HepG2 (cell line): ENCODE results near the gene SMARCB1. TPM values are rescaled to one million over a fixed set of nuclear protein-coding genes. Genes with fewer than 3 reads are reported as not detected.

Experiments used
- ATAC-seq: fragments of 200-7000 bp; cut with Tn5 transposase; 3 replicates; pipeline ENCODE4 v1.9.1; 2020; ENCODE audit warnings: mild to moderate bottlenecking, moderate library complexity
- BruUV-seq: library from RNA; stranded (reverse); fragments of 400-500 nt; replicated peaks from 2 replicates; lab custom pipeline; 2021; lab: Mats Ljungman, UMichigan
- CTCF ChIA-PET: fragments of 300-600 bp; formaldehyde crosslinking; extraction: SDS; loops from one replicate; lab custom pipeline; 2021; ENCODE audit warnings: low total read pairs, inconsistent platforms, low intra/inter-chr PET ratio; lab: Yijun Ruan, JAX
- POLR2A ChIA-PET: fragments of 350-600 bp; sonication (Branson Sonifier 250); formaldehyde crosslinking; loops from one replicate; lab custom pipeline; 2020; ENCODE audit warnings: antibody characterized with exemption, inconsistent platforms; lab: Yijun Ruan, JAX
- DNase-seq: peaks from one replicate; pipeline ENCODE4 v3.0.0-alpha.2; 2015; ENCODE audit warnings: low spot score
- FAIRE-seq: peaks from 3 replicates; lab custom pipeline; 2011; peaks lifted over from hg19 to GRCh38; lab: Jason Lieb, UNC
- H2AFZ ChIP-seq: one replicate; pipeline ENCODE4 v1.6.1; 2011; ENCODE audit warnings: low read length, inconsistent platforms
- H3K27ac ChIP-seq: fragments of 300-600 bp; 3 replicates; pipeline ENCODE4 v1.8.0; 2011; ENCODE audit warnings: mixed run types, mild to moderate bottlenecking, mixed read lengths, low read length, inconsistent platforms; ENCODE audit not compliant: insufficient read depth; ENCODE audit errors: extremely low read length
- H3K27me3 ChIP-seq, 2 experiments: fragments of 200-600 bp in 1 of 2; 2 replicates in 1 of 2; 3 replicates in 1 of 2; pipeline versions ENCODE4 v1.6.0 to v1.8.0; 2011; ENCODE audit warnings: low read length in 2 of 2, mild to moderate bottlenecking in 2 of 2, moderate library complexity in 2 of 2, inconsistent platforms in 1 of 2; ENCODE audit not compliant: insufficient read depth in 2 of 2, control insufficient read depth in 1 of 2
- H3K36me3 ChIP-seq, 2 experiments: fragments of 200-600 bp in 1 of 2; replicated peaks in 1 of 2; 2 replicates in 1 of 2; 3 replicates in 1 of 2; pipeline versions ENCODE4 v1.5.1 to v1.8.0; 2011; ENCODE audit warnings: low read length in 2 of 2, inconsistent platforms in 1 of 2; ENCODE audit not compliant: insufficient read depth in 2 of 2, control insufficient read depth in 1 of 2
- H3K4me1 ChIP-seq: 2 replicates; pipeline ENCODE4 v1.5.1; 2012; ENCODE audit warnings: low read length, inconsistent platforms; ENCODE audit not compliant: insufficient read depth
- H3K4me2 ChIP-seq: 2 replicates; pipeline ENCODE4 v1.6.0; 2011; ENCODE audit warnings: low read depth, low read length, inconsistent platforms
- H3K4me3 ChIP-seq, 3 experiments: fragments of 200-600 bp in 1 of 3; sonication (generic), shearing (Covaris generic) in 1 of 3; replicated peaks in 1 of 3; 2 replicates each; pipeline ENCODE4 v1.5.1; 2011 to 2016; ENCODE audit warnings: low read length in 3 of 3, inconsistent platforms in 2 of 3, low read depth in 2 of 3, mild to moderate bottlenecking in 2 of 3, control low read depth in 1 of 3, mixed read lengths in 1 of 3; ENCODE audit not compliant: insufficient read depth in 1 of 3
- H3K79me2 ChIP-seq: one replicate; pipeline ENCODE4 v1.6.1; 2011; ENCODE audit warnings: low read length, inconsistent platforms; ENCODE audit not compliant: insufficient read depth
- H3K9ac ChIP-seq: 2 replicates; pipeline ENCODE4 v1.6.0; 2011; ENCODE audit warnings: mild to moderate bottlenecking, low read depth, low read length, inconsistent platforms; ENCODE audit not compliant: insufficient read depth
- H3K9me3 ChIP-seq: 2 replicates; pipeline ENCODE4 v1.5.1; 2012; ENCODE audit warnings: mild to moderate bottlenecking, low read length
- H4K20me1 ChIP-seq: 2 replicates; pipeline ENCODE4 v1.6.0; 2011; ENCODE audit warnings: inconsistent platforms, mild to moderate bottlenecking, low read length, moderate library complexity; ENCODE audit not compliant: insufficient read depth
- ARNT2 ChIP-seq: sonication (generic); formaldehyde crosslinking; IDR thresholded peaks from 2 replicates; pipeline ENCODE4 v1.8.0; 2022; ENCODE audit warnings: mild to moderate bottlenecking, low read depth, missing genetic modification reagents, moderate library complexity
- ASH2L ChIP-seq: fragments of 300-600, 200-600 bp; sonication (generic); IDR thresholded peaks from 2 replicates; pipeline ENCODE4 v1.7.0; 2017; ENCODE audit warnings: low read depth, mild to moderate bottlenecking, moderate library complexity, mixed read lengths, low read length; ENCODE audit not compliant: insufficient read length
- HDAC1 ChIP-seq: sonication (generic); formaldehyde crosslinking; IDR thresholded peaks from 2 replicates; pipeline ENCODE4 v1.5.1; 2020; ENCODE audit warnings: mild to moderate bottlenecking, missing genetic modification reagents
- KDM5A ChIP-seq: fragments of 200-600 bp; sonication (generic); IDR thresholded peaks from 2 replicates; pipeline ENCODE4 v1.7.0; 2018; ENCODE audit warnings: antibody characterized with exemption, mild to moderate bottlenecking, low read length, borderline replicate concordance
- MYNN ChIP-seq: sonication (generic); formaldehyde crosslinking; IDR thresholded peaks from 2 replicates; pipeline ENCODE4 v1.4.0; 2020; ENCODE audit warnings: mild to moderate bottlenecking, low read depth, missing genetic modification reagents
- SAP130 ChIP-seq: IDR thresholded peaks from 2 replicates; pipeline ENCODE4 v1.6.1; 2016; ENCODE audit warnings: low read depth
- ZNF350 ChIP-seq: sonication (generic); formaldehyde crosslinking; IDR thresholded peaks from 2 replicates; pipeline ENCODE4 v1.4.0; 2020; ENCODE audit warnings: mild to moderate bottlenecking, low read depth, missing genetic modification reagents, borderline replicate concordance
- ZNF407 ChIP-seq: sonication (generic); formaldehyde crosslinking; IDR thresholded peaks from one replicate; pipeline ENCODE4 v1.5.1; 2020; ENCODE audit warnings: mild to moderate bottlenecking, missing genetic modification reagents; ENCODE audit errors: not compliant biosample characterization
- ZSCAN30 ChIP-seq: sonication (generic); formaldehyde crosslinking; IDR thresholded peaks from 2 replicates; pipeline ENCODE4 v1.5.0; 2020; ENCODE audit warnings: mild to moderate bottlenecking, missing genetic modification reagents
- WGBS: methylation state at CpG from one replicate; pipeline ENCODE4 v1.1.6; 2017; ENCODE audit warnings: low lambda C conversion rate; 5-methylcytosine and 5-hydroxymethylcytosine counted together
- in situ Hi-C: cut with HindIII; loops from 2 replicates; pipeline ENCODE4 v1.10.0; 2017; ENCODE audit warnings: low pct_unique_long_range_greater_than_20kb; ENCODE audit not compliant: extremely low pct_ligation_motif_present
- intact Hi-C: fragments of 100-400 bp; cut with micrococcal nuclease; formaldehyde crosslinking; loops from one replicate; pipeline ENCODE4 v1.10.0; 2022; ENCODE audit not compliant: unreplicated experiment
- polyA plus RNA-seq, 8 experiments: library from polyadenylated mRNA; depleted of rRNA in 3 of 8; stranded (reverse) in 7 of 8; unstranded in 1 of 8; fragments of >200 nt; fragmentation: Illumina TruSeq in 4 of 8; extraction: Trizol in 4 of 8; gene quantifications; 2 replicates each; pipeline versions ENCODE4 v1.2.1 to v1.2.3, GENCODE V29; 2011 to 2016; ENCODE audit warnings: low read depth in 4 of 8, missing spikeins in 1 of 8, mixed read lengths in 1 of 8; ENCODE audit not compliant: insufficient read depth in 1 of 8
- total RNA-seq, 5 experiments: library from RNA; depleted of rRNA; stranded (reverse); fragments of >200 nt; fragmentation: Illumina TruSeq; extraction: Trizol; gene quantifications; 2 replicates each; pipeline ENCODE4 v1.2.3, GENCODE V29; 2016; ENCODE audit warnings: low read depth in 1 of 5
- TF ChIP-seq, protein P1 (sequence below): sonication (generic); formaldehyde crosslinking; IDR thresholded peaks from 2 replicates; pipeline ENCODE4 v1.4.0; 2020; ENCODE audit warnings: missing genetic modification reagents

SMARCB1 gene
- total and polyA plus RNA-seq, 2 of the 13 experiments (the other 11 are each of a cell fraction or from before 2014, with no cell fraction given), result 74.0 to 166 TPM

DNA sequence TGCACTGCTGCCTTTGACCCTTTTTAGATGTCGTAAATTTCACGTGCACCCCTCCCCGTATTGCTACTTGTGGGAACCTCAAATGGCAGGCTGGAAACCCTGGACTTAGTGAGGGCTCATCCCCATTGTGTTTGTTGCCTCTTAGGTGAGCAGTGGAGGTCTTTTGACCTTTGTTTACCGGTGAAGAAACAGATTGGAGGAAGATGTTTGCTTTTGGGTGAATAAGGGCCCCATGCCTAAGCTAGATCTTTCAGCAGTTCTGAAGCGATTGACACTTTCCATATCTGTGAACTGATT is 782 bp downstream of the SMARCB1 start:
- ChIA-PET CTCF (no interaction called here), POLR2A (interaction anchor here (1.0 to 7.1 kb wide), 5 partner anchors 12 to 70 kb away, joined by 3 to 201 read pairs (median 10); partner anchors contain the start of genes CHCHD10, MMP11 and SLC2A11)
- Histone ChIP-seq H3K4me2 (peak overlapping the region; percentile 99), H3K36me3 (peaks cover 9 to 13% of the 10 kb centered on the region in 2 experiments; a peak in 4 of 5 replicates), H3K4me3 (peak overlapping the region; percentile 84 to 92 (median 90)), H3K27ac (peak overlapping the region; percentile 99), H3K79me2 (peaks cover 49% of the 10 kb centered on the region), H3K9me3 (no peaks in the 10 kb centered on the region), H4K20me1 (peaks cover 23% of the 10 kb centered on the region), H3K4me1 (peaks cover 65% of the 10 kb centered on the region), H3K9ac (peak overlapping the region; percentile 99), H3K27me3 (no peaks in the 10 kb centered on the region), H2AFZ (no peak overlapping the region)
- no TSS peak for BruUV-seq
- intact Hi-C loops (loop anchor here (5.0 kb wide), 1 partner anchor 70 kb away; the partner anchor contains the start of gene SLC2A11), in situ Hi-C loops (no loop called here)
- DNase-seq (no peak), ATAC-seq (no peak), FAIRE-seq (no peak)
- WGBS, result 3% methylated on average over 5 of the region's 5 CpGs
- TF ChIP-seq KDM5A (0 out of 2 replicates have a peak, but pooled peaks have one; percentile 4), ARNT2 (no peak), HDAC1 (CRISPR knock-in tag) (0 out of 2 replicates have a peak, but pooled peaks have one; percentile 2), ZSCAN30 (CRISPR knock-in tag) (0 out of 2 replicates have a peak, but pooled peaks have one; percentile 54), ZNF407 (CRISPR knock-in tag) (no peak), MYNN (CRISPR knock-in tag) (no peak), ZNF350 (CRISPR knock-in tag) (0 out of 2 replicates have a peak, but pooled peaks have one; percentile 34), ASH2L (peak; percentile 9), SAP130 (CRISPR knock-in tag) (peak; percentile 12)
- TF ChIP-seq, protein P1, sequence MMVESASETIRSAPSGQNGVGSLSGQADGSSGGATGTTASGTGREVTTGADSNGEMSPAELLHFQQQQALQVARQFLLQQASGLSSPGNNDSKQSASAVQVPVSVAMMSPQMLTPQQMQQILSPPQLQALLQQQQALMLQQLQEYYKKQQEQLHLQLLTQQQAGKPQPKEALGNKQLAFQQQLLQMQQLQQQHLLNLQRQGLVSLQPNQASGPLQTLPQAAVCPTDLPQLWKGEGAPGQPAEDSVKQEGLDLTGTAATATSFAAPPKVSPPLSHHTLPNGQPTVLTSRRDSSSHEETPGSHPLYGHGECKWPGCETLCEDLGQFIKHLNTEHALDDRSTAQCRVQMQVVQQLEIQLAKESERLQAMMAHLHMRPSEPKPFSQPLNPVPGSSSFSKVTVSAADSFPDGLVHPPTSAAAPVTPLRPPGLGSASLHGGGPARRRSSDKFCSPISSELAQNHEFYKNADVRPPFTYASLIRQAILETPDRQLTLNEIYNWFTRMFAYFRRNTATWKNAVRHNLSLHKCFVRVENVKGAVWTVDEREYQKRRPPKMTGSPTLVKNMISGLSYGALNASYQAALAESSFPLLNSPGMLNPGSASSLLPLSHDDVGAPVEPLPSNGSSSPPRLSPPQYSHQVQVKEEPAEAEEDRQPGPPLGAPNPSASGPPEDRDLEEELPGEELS (CRISPR knock-in tag), result 0 out of 2 replicates have a peak, but pooled peaks have one; percentile 4
